ENCODE results near the gene IGSF8. TPM values are rescaled to one million over a fixed set of nuclear protein-coding genes. Genes with fewer than 3 reads are reported as not detected.

The IGSF8 gene
- total RNA-seq, 1 donor from 2014 or later: 33.2 TPM

DNA sequence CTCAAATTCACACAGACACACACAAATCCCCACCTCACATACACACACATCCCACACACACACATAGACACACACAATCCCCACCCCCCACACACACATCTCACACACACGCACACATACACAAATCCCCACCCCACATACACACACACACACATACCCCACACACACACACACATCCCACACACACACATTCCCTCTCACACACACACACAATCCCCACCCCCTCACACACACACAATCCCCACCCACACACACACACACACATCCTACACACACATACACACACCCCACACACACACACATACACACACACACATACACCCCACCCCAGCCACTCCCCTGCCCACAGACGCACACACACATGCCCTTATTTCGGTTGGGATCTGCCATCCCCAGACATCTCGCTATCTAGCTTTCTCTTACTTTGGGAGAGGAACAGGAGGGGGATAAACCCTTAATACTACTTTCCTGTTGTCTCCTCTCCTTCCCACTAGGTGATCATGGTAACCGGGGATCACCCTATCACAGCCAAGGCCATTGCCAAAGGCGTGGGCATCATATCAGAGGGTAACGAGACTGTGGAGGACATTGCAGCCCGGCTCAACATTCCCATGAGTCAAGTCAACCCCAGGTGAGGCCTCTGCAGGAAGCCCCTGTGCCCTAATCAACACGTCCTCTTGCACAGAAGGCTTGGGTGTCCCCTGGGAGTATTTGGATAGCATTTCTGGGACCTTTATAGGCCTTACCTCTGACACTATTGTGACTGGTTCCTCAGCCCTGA lies 35.8 kb upstream of the IGSF8 start:
- no peak for DNase-seq (ENCODE audit: low spot score in 2 of 2, unreplicated experiment in 2 of 2)
- no peak overlapping the region for H3K27ac Mint-ChIP-seq
- peaks cover 24% of the 10 kb centered on the region for H3K27me3 Mint-ChIP-seq (ENCODE audit: low read depth)
- no peaks in the 10 kb centered on the region for H3K9me3 Mint-ChIP-seq
- TF ChIP-seq, protein P1, sequence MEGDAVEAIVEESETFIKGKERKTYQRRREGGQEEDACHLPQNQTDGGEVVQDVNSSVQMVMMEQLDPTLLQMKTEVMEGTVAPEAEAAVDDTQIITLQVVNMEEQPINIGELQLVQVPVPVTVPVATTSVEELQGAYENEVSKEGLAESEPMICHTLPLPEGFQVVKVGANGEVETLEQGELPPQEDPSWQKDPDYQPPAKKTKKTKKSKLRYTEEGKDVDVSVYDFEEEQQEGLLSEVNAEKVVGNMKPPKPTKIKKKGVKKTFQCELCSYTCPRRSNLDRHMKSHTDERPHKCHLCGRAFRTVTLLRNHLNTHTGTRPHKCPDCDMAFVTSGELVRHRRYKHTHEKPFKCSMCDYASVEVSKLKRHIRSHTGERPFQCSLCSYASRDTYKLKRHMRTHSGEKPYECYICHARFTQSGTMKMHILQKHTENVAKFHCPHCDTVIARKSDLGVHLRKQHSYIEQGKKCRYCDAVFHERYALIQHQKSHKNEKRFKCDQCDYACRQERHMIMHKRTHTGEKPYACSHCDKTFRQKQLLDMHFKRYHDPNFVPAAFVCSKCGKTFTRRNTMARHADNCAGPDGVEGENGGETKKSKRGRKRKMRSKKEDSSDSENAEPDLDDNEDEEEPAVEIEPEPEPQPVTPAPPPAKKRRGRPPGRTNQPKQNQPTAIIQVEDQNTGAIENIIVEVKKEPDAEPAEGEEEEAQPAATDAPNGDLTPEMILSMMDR (IDR thresholded peaks at IDR 0.05; ENCODE audit: unreplicated experiment): no peak
- no peak overlapping the region for H3K4me3 Mint-ChIP-seq
- no peaks in the 10 kb centered on the region for H3K4me1 Mint-ChIP-seq
- H3K36me3 Mint-ChIP-seq: no peaks in the 10 kb centered on the region

- peaks cover 22% of the 10 kb centered on the region for H3K27me3 Mint-ChIP-seq (ENCODE audit: low read depth)
- H3K4me3 Mint-ChIP-seq: no peak overlapping the region
- no peak for DNase-seq (ENCODE audit: low spot score in 2 of 2, unreplicated experiment in 2 of 2)
- no peaks in the 10 kb centered on the region for H3K36me3 Mint-ChIP-seq
- no peak overlapping the region for H3K27ac Mint-ChIP-seq
- no peaks in the 10 kb centered on the region for H3K4me1 Mint-ChIP-seq
- TF ChIP-seq, protein P1 (IDR thresholded peaks at IDR 0.05; ENCODE audit: unreplicated experiment): no peak
- H3K9me3 Mint-ChIP-seq: no peaks in the 10 kb centered on the region
Measured at GRCh38 chr1:160131803-160132565, 33.6 kb upstream of the IGSF8 start.

DNA sequence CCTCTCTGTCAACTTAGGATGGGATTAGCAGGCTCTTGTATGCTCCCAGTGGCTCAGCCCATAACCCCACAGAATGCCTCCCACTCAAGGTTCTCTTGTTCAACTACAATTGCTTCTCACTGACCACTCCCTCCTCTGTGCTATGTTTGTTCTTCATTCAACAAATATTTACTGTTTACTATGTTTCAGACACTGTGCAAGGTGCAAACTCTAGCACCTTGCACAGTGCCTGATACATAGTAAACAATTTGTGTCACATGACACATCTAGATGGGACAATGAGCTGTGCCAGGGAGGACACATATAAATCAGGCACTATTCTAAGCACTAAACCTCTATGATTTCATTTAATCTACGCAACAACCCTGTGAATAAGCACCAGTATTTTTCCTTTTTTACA lies 32.5 kb upstream of the IGSF8 start:
- no peak overlapping the region for H3K27ac Mint-ChIP-seq
- H3K27me3 Mint-ChIP-seq (ENCODE audit: low read depth): peaks cover 22% of the 10 kb centered on the region
- TF ChIP-seq, protein P1 (IDR thresholded peaks at IDR 0.05; ENCODE audit: unreplicated experiment): no peak
- no peaks in the 10 kb centered on the region for H3K9me3 Mint-ChIP-seq
- no peaks in the 10 kb centered on the region for H3K36me3 Mint-ChIP-seq
- no peak for DNase-seq (ENCODE audit: low spot score in 2 of 2, unreplicated experiment in 2 of 2)
- H3K4me1 Mint-ChIP-seq: no peaks in the 10 kb centered on the region
- H3K4me3 Mint-ChIP-seq: no peak overlapping the region

GRCh38 chr1:160130486-160130885 lies 32.1 kb upstream of the IGSF8 start:
- DNase-seq (ENCODE audit: low spot score in 2 of 2, unreplicated experiment in 2 of 2): no peak
- TF ChIP-seq, protein P1 (IDR thresholded peaks at IDR 0.05; ENCODE audit: unreplicated experiment): no peak
- H3K4me1 Mint-ChIP-seq: no peaks in the 10 kb centered on the region
- H3K4me3 Mint-ChIP-seq: no peak overlapping the region
- no peak overlapping the region for H3K27ac Mint-ChIP-seq
- no peaks in the 10 kb centered on the region for H3K36me3 Mint-ChIP-seq
- no peaks in the 10 kb centered on the region for H3K9me3 Mint-ChIP-seq
- peaks cover 22% of the 10 kb centered on the region for H3K27me3 Mint-ChIP-seq (ENCODE audit: low read depth)

- TF ChIP-seq, protein P1 (IDR thresholded peaks at IDR 0.05; ENCODE audit: unreplicated experiment): no peak
- Mint-ChIP-seq H3K36me3 (no peaks in the 10 kb centered on the region), H3K4me1 (no peaks in the 10 kb centered on the region), H3K4me3 (no peak overlapping the region), H3K9me3 (no peaks in the 10 kb centered on the region), H3K27ac (no peak overlapping the region), H3K27me3 (ENCODE audit: low read depth) (peaks cover 22% of the 10 kb centered on the region)
- DNase-seq (ENCODE audit: low spot score in 2 of 2, unreplicated experiment in 2 of 2): no peak
Measured at GRCh38 chr1:160129966-160130365, 31.5 kb upstream of the IGSF8 start.

Measured in mesothelial cell of epicardium (in vitro differentiated cells).